Measurements from ENCODE around the gene FHIT.

DNA sequence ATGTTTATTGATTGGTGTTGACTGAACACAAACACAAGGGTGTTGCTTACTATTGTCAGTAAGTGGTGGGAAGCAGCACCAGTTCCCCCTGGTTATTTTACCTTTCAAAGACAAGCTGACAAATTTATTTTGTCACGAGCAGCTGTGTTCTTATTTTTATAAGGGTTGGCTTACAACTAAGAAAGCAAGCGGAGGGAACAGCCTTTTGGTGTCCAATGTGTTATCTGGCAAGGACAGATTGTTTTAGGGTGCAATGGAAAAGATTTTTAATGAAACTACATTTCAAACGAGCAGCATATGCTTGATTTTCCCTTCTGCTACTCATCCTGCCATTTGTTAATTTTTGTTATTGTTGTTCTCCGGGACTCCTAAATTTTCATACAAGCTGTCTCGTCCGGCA, 1280.9 kb downstream of the FHIT start:
- TF ChIP-seq, protein P1, sequence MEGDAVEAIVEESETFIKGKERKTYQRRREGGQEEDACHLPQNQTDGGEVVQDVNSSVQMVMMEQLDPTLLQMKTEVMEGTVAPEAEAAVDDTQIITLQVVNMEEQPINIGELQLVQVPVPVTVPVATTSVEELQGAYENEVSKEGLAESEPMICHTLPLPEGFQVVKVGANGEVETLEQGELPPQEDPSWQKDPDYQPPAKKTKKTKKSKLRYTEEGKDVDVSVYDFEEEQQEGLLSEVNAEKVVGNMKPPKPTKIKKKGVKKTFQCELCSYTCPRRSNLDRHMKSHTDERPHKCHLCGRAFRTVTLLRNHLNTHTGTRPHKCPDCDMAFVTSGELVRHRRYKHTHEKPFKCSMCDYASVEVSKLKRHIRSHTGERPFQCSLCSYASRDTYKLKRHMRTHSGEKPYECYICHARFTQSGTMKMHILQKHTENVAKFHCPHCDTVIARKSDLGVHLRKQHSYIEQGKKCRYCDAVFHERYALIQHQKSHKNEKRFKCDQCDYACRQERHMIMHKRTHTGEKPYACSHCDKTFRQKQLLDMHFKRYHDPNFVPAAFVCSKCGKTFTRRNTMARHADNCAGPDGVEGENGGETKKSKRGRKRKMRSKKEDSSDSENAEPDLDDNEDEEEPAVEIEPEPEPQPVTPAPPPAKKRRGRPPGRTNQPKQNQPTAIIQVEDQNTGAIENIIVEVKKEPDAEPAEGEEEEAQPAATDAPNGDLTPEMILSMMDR (conservative IDR thresholded peaks at IDR 0.05; ENCODE audit: low read depth, low read length): no peak
- TF ChIP-seq EZH2 (IDR thresholded peaks at IDR 0.05; ENCODE audit: low read length, unreplicated experiment): no peak
- TF ChIP-seq EZH2phosphoT487 (IDR thresholded peaks at IDR 0.05; ENCODE audit: borderline replicate concordance, low read length): no peak

Data from PC-3 (cell line).